HG03025 (cell line): ENCODE data around the gene NUTM2G.
"Not testable (repeated sequence)": the region's sequence is repeated elsewhere in the genome, so short reads cannot be mapped to it uniquely, and the experiment has no call there.

Experiments
- ATAC-seq: cut with Tn5 transposase; IDR thresholded peaks from one replicate; pipeline ENCODE4 v1.9.1; 2021; ENCODE audit warnings: mild to moderate bottlenecking, moderate library complexity; ENCODE audit not compliant: unreplicated experiment, low FRiP score

NUTM2G gene

DNA sequence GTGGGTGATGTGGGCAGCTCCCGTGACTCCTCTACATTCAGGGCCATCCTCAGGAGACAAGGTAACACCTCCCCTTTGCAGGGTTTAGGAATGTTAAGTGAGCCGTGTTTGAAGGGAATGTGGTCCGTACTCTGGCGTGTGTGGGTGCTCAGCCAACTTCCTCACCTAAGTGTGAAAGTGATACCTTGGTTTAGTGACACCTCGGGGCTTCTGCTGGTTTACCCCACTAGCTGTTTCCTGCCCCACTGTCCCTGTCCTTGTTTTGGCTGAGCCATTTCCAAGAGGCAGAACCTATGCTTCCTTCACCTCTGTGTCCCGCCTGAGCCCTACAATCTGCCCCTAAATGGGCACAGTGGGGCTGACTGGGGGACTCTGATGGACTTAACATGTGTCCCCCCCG lies 12.3 kb downstream of the NUTM2G start:
- not testable (repeated sequence) for ATAC-seq

- ATAC-seq = not testable (repeated sequence)
Measured at GRCh38 chr9:96941628-96942027, 13.0 kb downstream of the NUTM2G start.

DNA sequence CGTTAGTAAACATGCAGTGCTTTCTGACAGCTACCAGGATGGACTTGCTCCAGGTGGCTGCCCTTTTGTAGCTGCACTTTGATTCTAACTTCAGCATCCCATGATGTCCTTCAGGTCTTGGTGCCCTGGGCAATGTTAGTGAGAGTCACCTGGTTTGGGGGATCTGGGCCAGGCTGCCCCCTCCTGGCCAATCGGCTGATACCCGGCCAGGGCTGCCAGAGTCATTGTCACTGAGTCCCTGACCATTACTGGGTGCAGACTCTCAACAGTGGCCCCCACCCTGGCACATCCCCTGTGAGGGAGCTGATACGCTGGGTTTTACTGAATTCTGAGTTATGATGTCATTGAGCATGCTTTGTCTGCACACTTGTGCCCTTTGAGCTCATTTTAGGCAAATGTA lies 13.5 kb downstream of the NUTM2G start:
- not testable (repeated sequence) for ATAC-seq

DNA sequence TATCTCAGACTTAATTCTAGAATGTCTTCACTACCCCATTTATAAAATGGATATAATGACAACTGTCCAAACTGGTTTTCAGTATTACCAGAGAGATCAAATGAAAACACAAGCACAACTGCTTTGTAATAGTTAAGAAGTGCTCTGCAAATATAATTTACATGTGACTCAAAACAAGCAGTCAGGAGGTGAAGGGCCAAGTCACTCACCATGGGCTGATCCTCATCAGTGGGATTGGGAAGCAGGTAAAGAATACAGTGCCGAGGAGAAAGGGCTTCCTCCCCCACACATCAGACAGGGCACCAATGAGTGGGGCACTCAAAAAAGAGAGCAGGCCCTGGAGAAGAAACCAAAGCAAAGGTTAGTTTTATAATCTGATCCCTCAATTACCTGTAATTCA lies 20.7 kb downstream of the NUTM2G start:
- ATAC-seq = not testable (repeated sequence)

DNA sequence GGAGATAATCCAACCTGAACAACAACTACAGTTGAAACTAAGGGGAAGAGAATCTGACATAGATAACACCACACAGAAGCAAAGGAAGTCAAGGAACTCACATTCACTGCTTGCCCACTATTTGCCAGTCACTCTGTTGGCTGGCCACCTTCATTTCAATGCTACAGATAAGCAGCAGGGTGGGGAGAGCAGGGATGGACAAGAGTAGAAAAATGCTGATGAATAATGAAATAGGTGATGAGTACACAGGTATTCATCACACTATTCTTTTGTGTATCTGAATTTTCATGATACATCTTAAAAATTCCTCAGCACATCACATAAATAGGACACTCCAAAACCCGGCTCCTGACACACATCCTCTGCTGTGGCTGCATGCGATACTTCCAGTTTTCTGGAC lies 21.9 kb downstream of the NUTM2G start:
- ATAC-seq = not testable (repeated sequence)

GRCh38 chr9:96967591-96967990 lies 38.9 kb downstream of the NUTM2G start:
- not testable (repeated sequence) for ATAC-seq

DNA sequence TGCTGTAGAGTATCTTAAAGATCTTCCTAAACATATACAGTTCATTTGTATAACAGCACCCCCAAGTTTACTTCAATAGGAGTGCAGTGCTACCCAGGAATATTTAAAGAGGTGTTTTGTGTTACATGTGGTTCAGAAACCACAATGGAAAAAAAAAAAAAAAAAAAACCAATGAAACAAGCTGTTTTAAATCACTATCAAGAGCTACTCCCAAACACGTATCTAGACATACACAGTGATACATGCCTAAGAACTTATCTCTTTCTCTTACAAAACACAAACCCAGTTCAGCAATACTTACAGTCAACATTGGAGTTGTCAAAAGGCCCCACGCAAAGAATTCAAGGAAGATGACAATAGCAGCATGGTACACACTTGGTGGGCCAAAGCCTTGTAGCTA lies 43.9 kb downstream of the NUTM2G start:
- not testable (repeated sequence) for ATAC-seq

DNA sequence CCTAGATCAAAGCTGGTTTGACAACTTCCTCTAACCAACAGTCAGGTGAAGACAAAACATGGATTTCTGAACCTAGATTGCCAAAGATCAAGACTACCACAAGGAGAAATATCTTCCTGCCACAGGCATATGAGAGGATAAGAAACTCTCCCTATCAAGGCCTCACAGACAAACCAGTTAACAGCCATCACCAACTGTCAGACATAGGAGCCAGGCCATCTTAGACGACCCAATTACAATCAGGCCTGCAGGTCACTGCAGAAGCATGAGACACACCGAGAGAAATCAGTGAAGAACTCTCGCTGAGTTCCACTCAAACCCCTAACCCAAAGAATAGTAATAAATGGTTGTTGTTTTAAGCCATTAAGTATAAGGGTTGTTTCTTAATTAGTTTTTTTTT lies 45.4 kb downstream of the NUTM2G start:
- not testable (repeated sequence) for ATAC-seq

GRCh38 chr9:96983496-96984122 lies 55.0 kb downstream of the NUTM2G start:
- not testable (repeated sequence) for ATAC-seq

- not testable (repeated sequence) for ATAC-seq
Measured at GRCh38 chr9:96984139-96984538, 55.5 kb downstream of the NUTM2G start.

- not testable (repeated sequence) for ATAC-seq
Measured at GRCh38 chr9:96984887-96985286, 56.2 kb downstream of the NUTM2G start.
